Breast epithelium (tissue), 4 donors: ENCODE data around the gene ENOPH1. TPM values are rescaled to one million over a fixed set of nuclear protein-coding genes. Genes with fewer than 3 reads are reported as not detected.

Source experiments
- DNase-seq, 2 donors: peaks; one replicate each; pipeline ENCODE4 v3.0.0-alpha.2; 2019; ENCODE audit warnings: low spot score in 2 of 2
- H3K27ac ChIP-seq, 2 donors: fragments of 200-600 bp; sonication (generic) in 1 of 2; one replicate each; pipeline ENCODE4 v1.5.1; 2016 to 2019; ENCODE audit warnings: mild to moderate bottlenecking in 1 of 2
- H3K27me3 ChIP-seq, 2 donors: fragments of 200-600 bp; sonication (generic) in 1 of 2; one replicate each; pipeline versions ENCODE4 v1.5.1 to v1.6.0; 2017 to 2019; ENCODE audit warnings: control low read depth in 1 of 2, mild to moderate bottlenecking in 1 of 2
- H3K36me3 ChIP-seq: fragments of 200-600 bp; one replicate; pipeline ENCODE4 v1.5.1; 2019
- H3K4me1 ChIP-seq, 2 donors: fragments of 200-600 bp; sonication (generic); one replicate each; pipeline ENCODE4 v1.5.1; 2016 to 2019; ENCODE audit warnings: control low read depth in 1 of 2
- H3K4me3 ChIP-seq, 3 donors: fragments of 200-600 bp; sonication (generic); 1 replicate in 2 of 3; 2 replicates in 1 of 3; pipeline ENCODE4 v1.5.1; 2016 to 2019; ENCODE audit warnings: mild to moderate bottlenecking in 3 of 3, moderate library complexity in 2 of 3
- H3K9me3 ChIP-seq, 2 donors: fragments of 200-600 bp; sonication (generic) in 1 of 2; one replicate each; pipeline ENCODE4 v1.5.1; 2016 to 2019; ENCODE audit warnings: control low read depth in 1 of 2
- POLR2A ChIP-seq: fragments of 450-650 bp; IDR thresholded peaks from one replicate; pipeline ENCODE4 v1.6.1; 2016; ENCODE audit warnings: antibody characterized with exemption, mild to moderate bottlenecking, moderate library complexity
- POLR2AphosphoS5 ChIP-seq, 3 donors: sonication (generic); formaldehyde crosslinking; IDR thresholded peaks; one replicate each; pipeline ENCODE4 v1.6.1; 2017; ENCODE audit warnings: antibody characterized with exemption in 3 of 3
- intact Hi-C: fragments of 100-400 bp; cut with DNase I; formaldehyde crosslinking; loops from one replicate; pipeline ENCODE4 v1.15.1; 2023; ENCODE audit warnings: low total_unique reads
- total RNA-seq, 3 donors: library from RNA; depleted of rRNA; stranded (reverse); fragments of >200 nt; gene quantifications; one replicate each; pipeline ENCODE4 v1.1.0, GENCODE V29; 2016
- TF ChIP-seq, protein P1 (sequence below), 3 donors: fragments of 450-650 bp; IDR thresholded peaks; one replicate each; pipeline ENCODE4 v1.5.1; 2016 to 2017; ENCODE audit warnings: antibody characterized with exemption in 3 of 3, mild to moderate bottlenecking in 3 of 3, moderate library complexity in 3 of 3

ENOPH1 gene
- total RNA-seq, 3 donors from 2014 or later = 19.2 to 30.8 (median 29.7) TPM

- Histone ChIP-seq H3K9me3 (no peaks in the 10 kb centered on the region), H3K36me3 (no peaks in the 10 kb centered on the region), H3K4me1 (no peaks in the 10 kb centered on the region), H3K4me3 (no peak overlapping the region), H3K27ac (no peak overlapping the region), H3K27me3 (no peaks in the 10 kb centered on the region)
- intact Hi-C loops = no loop called here
- DNase-seq = no peak
- no peak for TF ChIP-seq POLR2A
Measured at GRCh38 chr4:82489987-82490386, 59.6 kb downstream of the ENOPH1 start.

DNA sequence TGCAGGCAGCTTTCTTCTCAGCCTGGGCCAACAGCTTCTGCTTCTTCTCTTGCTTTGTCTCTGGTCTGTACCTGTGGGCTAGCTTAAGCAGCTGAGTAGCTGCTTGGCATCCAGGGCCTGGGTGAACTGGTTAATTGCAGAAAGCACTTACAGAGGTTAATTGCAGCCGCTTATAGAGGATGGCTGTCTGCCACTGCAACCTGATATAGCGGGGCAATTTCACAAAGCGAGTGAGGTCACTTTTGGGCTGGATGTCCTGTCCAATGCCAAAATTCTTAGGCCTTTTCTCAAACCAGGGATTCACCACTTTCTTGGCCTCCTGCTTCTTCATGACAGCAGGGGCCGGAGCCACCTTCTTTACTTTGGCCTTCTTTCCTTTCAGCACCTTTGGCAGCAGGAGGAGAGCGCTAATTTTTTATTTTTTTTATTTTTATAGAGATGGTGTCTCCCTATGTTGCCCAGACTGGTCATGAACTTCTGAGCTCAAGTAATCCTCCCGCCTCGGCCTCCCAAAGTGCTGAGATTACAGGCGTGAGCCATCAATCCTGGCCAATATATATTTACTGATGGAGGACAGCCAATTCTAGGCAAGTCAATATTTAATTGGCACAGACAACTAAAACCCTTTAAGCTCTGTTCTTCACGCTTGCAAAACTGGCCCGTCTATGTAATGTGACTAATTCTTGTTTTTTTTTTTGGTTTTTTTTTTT, 61.0 kb downstream of the ENOPH1 start:
- intact Hi-C loops = no loop called here
- Histone ChIP-seq H3K4me3 (no peak overlapping the region), H3K9me3 (no peaks in the 10 kb centered on the region), H3K4me1 (no peaks in the 10 kb centered on the region), H3K27me3 (no peaks in the 10 kb centered on the region), H3K27ac (no peak overlapping the region), H3K36me3 (no peaks in the 10 kb centered on the region)
- TF ChIP-seq, protein P1, sequence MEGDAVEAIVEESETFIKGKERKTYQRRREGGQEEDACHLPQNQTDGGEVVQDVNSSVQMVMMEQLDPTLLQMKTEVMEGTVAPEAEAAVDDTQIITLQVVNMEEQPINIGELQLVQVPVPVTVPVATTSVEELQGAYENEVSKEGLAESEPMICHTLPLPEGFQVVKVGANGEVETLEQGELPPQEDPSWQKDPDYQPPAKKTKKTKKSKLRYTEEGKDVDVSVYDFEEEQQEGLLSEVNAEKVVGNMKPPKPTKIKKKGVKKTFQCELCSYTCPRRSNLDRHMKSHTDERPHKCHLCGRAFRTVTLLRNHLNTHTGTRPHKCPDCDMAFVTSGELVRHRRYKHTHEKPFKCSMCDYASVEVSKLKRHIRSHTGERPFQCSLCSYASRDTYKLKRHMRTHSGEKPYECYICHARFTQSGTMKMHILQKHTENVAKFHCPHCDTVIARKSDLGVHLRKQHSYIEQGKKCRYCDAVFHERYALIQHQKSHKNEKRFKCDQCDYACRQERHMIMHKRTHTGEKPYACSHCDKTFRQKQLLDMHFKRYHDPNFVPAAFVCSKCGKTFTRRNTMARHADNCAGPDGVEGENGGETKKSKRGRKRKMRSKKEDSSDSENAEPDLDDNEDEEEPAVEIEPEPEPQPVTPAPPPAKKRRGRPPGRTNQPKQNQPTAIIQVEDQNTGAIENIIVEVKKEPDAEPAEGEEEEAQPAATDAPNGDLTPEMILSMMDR (IDR thresholded peaks at IDR 0.05) = no peak
- TF ChIP-seq POLR2A (no peak), POLR2AphosphoS5 (IDR thresholded peaks at IDR 0.05) (no peak)
- DNase-seq = no peak

DNA sequence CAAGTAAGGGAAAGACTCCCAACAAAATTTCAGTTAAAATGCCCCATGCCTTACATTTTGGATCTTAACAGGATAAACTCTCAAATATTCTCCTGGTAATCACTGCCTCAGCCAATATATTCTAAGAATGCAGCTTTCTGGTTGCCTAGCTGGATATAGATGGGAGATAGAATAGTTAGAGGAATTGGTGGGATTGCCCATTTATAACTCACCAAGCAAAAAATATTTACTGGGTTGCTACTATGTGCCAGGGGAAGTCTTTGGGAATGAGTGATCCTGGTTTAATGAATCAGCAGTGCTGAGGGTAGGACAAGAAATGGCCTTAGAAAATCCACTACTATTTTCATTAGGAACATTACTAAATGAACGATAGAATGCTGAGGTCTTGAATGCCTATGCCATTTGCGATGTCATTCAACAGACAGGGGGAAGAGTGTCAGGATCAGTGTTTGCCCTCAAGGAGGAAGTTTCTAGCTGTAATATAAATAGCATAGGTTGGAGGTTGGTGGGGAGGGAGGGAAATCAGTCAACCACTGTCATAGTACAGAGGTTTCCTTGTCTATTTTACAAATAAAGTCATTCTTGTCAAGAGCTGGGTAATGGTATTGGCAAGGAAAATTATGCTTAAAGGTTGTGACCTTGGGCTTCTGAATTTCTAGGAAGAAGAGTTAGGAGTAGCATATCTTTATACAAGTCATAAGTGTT, 63.5 kb downstream of the ENOPH1 start:
- Histone ChIP-seq H3K4me1 (no peaks in the 10 kb centered on the region), H3K36me3 (no peaks in the 10 kb centered on the region), H3K4me3 (no peak overlapping the region), H3K9me3 (no peaks in the 10 kb centered on the region), H3K27me3 (no peaks in the 10 kb centered on the region), H3K27ac (no peak overlapping the region)
- DNase-seq = no peak
- TF ChIP-seq POLR2A (no peak), POLR2AphosphoS5 (IDR thresholded peaks at IDR 0.05) (no peak)
- TF ChIP-seq, protein P1 (IDR thresholded peaks at IDR 0.05) = no peak
- intact Hi-C loops = no loop called here

DNA sequence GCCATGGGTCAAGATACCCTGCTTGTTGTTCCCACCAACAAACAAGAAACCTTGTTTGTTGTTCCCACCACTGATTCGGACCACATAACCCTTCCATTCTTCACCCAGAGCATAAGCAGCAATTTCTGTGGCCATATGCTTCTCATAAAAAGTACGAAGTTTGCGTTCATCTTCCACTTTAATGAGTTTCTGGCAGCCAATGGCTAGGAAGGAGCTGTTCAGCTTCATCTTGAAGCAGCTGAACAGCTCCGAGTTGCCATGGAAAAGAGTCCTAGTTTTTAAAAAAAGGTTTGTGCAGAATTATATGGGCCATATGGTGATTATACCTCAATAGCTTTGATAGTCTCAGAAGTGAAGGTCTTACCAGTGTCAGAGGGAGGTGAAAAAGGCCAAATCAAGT, 65.3 kb downstream of the ENOPH1 start:
- DNase-seq = no peak
- no peaks in the 10 kb centered on the region for H3K9me3 ChIP-seq
- intact Hi-C loops = no loop called here

DNA sequence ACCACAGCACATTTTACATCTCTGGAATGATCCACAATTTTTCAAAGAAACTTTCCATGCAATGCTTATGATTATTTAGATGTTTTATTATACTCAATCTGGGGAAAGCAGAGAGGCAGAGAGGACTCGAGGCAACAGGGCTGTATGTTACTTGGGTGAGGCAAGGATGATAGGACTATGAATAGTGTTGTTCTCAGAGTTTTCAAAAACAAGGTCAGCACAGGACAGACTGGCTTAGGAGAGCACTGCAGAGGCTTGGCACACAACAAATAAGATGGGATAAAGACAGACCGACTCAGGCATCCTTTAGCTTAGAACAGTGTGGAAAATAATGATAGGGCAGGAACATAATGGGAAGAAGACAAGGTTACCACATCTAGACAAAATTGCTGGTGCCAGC, 66.0 kb downstream of the ENOPH1 start:
- H3K27ac ChIP-seq = no peak overlapping the region
- H3K4me1 ChIP-seq = no peaks in the 10 kb centered on the region
- DNase-seq = no peak
- no peaks in the 10 kb centered on the region for H3K9me3 ChIP-seq
- intact Hi-C loops = no loop called here
- no peak for TF ChIP-seq POLR2A
- no peaks in the 10 kb centered on the region for H3K27me3 ChIP-seq
- no peak overlapping the region for H3K4me3 ChIP-seq
- no peaks in the 10 kb centered on the region for H3K36me3 ChIP-seq

More for the DNA sequence above, 65.3 kb downstream of the ENOPH1 start:
- H3K27me3 ChIP-seq = no peaks in the 10 kb centered on the region
- H3K36me3 ChIP-seq = no peaks in the 10 kb centered on the region
- H3K4me1 ChIP-seq = no peaks in the 10 kb centered on the region
- no peak overlapping the region for H3K27ac ChIP-seq
- no peak for TF ChIP-seq POLR2AphosphoS5 (IDR thresholded peaks at IDR 0.05)
- TF ChIP-seq, protein P1 (IDR thresholded peaks at IDR 0.05) = no peak
- TF ChIP-seq POLR2A = no peak
- no peak overlapping the region for H3K4me3 ChIP-seq

GRCh38 chr4:82499738-82500434, 69.5 kb downstream of the ENOPH1 start:
- DNase-seq = no peak
- Histone ChIP-seq H3K9me3 (no peaks in the 10 kb centered on the region), H3K4me3 (no peak overlapping the region), H3K27me3 (no peaks in the 10 kb centered on the region), H3K4me1 (no peaks in the 10 kb centered on the region), H3K27ac (no peak overlapping the region), H3K36me3 (no peaks in the 10 kb centered on the region)
- intact Hi-C loops = no loop called here
- TF ChIP-seq, protein P1 (IDR thresholded peaks at IDR 0.05) = no peak
- TF ChIP-seq POLR2AphosphoS5 (IDR thresholded peaks at IDR 0.05) (no peak), POLR2A (no peak)
